T-helper 9 cell (primary cell): ENCODE results near the gene BCAS3.

Experiments used
- DNase-seq: peaks from one replicate; pipeline ENCODE4 v3.0.0-alpha.2; 2020

Gene BCAS3

DNA sequence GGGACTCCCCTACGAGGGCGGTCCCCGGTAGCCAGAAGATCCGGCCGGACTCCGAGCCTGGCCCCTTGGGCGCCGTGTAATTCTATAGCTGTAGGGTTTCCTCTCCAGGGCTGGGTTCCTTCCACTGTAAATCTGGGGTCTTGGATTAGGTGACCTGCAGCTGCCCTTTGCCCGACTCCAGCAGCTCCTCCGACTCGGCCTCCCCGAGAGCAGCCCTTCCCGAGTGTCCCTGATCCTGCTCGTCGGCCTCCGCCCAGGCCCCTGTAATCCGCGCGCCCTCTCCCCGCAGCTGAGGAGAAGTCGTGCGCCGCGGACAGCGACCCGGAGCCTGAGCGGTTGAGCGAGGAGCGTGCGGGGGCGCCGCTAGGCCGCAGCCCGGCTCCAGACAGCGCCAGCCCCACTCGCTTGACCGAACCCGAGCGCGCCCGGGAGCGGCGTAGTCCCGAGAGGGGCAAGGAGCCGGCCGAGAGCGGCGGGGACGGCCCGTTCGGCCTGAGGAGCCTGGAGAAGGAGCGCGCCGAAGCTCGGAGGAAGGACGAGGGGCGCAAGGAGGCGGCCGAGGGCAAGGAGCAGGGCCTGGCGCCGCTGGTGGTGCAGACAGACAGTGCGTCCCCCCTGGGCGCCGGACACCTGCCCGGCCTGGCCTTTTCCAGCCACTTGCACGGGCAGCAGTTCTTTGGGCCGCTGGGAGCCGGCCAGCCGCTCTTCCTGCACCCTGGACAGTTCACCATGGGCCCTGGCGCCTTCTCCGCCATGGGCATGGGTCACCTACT lies 727.4 kb downstream of the BCAS3 start:
- no peak for DNase-seq

- no peak for DNase-seq
Observed at GRCh38 chr17:61405686-61406536, 728.3 kb downstream of the BCAS3 start.

DNA sequence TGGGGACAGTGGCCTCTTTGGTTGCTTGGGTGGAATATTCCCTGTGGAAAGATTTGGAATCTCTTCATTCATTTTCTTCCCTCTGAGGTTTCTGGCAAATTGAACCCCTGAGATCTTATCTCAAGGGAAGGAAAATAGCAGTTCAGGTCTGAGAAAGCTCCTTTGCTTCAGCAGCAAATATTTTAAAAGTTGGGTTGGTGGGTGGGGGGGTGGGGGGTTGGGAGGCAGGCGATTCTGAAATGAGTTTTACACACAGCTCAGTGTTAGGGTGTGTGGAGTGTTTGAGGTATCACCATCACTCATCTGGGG lies 728.8 kb downstream of the BCAS3 start:
- DNase-seq, result no peak

- DNase-seq, result no peak
Observed at GRCh38 chr17:61406971-61407911, 729.6 kb downstream of the BCAS3 start.

DNA sequence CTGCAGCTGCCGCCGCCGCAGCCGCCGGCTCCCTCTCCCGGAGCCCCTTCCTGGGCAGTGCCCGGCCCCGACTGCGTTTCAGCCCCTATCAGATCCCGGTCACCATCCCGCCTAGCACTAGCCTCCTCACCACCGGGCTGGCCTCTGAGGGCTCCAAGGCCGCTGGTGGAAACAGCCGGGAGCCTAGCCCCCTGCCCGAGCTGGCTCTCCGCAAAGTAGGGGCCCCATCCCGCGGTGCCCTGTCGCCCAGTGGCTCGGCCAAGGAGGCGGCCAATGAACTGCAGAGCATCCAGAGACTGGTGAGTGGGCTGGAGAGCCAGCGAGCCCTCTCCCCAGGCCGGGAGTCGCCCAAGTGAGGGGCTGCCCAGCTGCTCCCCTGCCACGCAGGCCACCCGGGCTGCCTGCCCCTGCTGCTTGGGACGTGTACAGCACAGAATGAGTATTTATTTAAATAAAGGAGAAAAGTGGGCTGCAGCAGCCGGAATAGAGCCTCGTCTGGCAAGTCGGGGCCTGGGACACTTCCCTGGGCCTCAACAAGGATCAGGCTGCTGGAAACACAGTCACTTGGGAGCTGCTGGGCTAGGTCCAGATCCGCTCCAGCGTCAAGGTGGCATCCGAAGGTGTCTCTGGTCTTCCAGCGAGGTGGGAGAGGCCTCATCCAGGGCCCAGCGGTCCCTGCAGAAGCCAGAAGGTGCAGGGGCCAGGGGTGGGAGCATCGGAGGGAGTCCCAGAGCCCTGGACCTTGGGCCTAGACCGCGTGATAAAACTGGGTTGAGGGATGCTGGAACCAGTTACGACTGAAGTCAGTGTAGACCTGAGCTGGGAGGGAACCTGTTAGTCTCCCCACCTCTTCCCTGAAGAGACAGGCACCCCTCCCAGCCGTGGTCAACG lies 730.7 kb downstream of the BCAS3 start:
- DNase-seq, result no peak

DNA sequence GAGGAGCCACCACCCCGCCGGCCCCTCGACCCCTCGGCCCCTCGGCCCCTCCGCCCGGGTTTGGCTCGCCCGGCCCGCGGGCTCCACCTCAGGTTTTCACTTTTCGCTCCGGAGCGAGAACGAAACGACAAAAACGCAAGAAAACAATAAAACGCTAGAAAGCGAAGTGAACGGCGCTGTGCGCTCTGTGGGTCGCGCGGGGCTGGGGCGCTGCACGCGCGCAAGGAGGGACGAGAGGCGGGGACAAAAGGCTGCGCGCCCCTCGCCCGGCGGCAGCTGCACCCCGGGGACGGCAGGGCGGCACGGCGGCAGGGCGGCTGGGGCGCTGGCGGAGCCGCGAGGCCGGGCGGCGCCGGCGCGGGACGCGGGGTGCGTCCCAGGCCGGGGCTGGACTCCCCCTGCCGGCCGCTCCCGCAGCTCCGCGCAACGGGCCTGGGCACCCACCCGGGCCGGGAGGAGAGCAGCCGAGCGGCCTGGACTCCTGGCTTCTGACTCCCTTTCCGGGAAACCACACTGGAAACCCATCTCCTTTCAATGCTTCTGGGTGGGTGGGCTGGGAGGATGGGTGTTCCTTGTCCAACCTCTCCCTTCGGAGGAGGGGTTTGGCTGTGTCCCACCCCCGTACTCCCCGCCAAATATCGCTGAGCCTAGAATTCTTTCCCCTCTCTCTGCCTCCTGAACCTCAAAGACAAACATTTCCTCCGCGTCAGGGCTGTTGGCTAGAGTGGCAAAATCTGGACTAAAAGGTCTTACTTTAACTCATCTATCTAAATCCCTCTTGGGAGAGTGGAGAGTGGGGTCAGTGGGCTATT lies 731.9 kb downstream of the BCAS3 start:
- no peak for DNase-seq

- peak; percentile 79 for DNase-seq
Observed at GRCh38 chr17:61410141-61411010, 732.7 kb downstream of the BCAS3 start.

GRCh38 chr17:61411011-61411260 lies 733.3 kb downstream of the BCAS3 start:
- no peak for DNase-seq

DNA sequence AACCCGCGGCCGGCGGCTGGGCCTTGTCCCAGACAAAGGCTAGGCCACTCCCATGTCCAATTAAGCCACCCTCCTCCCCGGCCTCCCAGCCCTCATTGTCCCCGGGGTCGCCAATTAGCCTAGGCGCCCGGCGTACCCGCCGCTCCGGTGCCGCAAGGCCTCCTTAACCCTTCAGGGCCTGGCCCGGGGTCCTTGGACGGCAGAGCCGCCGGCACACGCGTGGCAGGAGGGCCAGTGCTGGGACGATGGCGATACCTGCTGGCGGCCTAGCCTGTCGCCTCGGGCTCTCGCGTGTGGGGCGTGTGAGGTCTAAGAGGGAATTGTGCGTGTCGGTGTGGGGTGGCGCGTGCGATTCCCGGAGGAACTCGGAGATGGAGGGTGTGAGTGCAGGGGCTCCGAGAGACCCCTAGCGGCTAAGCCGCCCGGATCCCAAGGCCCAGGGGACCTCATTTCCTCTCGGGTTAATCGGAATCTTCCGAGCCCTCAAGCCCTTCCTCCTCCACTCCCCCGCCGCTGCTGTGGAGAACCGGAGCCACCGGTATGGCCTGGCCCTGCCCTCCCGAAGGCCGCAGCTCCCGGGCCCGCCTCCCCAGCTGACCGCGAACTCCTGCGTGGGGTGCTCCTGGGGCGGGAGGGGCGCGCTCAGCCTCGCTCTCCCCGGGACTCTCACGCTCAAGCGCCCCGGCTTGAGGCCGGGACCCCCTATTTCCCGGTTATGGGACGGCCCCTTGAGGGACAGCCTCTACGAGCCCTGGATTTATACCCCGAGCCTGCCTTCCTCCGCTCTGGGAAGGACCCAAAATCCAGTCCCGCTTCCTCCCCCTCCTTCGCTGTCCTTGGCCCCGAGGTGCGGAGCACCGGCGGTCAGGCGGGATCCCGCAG lies 733.9 kb downstream of the BCAS3 start:
- DNase-seq, result no peak

GRCh38 chr17:61412143-61412859 lies 734.6 kb downstream of the BCAS3 start:
- peak; percentile 74 for DNase-seq

- DNase-seq, result no peak
Observed at GRCh38 chr17:61412860-61413660, 735.4 kb downstream of the BCAS3 start.

DNA sequence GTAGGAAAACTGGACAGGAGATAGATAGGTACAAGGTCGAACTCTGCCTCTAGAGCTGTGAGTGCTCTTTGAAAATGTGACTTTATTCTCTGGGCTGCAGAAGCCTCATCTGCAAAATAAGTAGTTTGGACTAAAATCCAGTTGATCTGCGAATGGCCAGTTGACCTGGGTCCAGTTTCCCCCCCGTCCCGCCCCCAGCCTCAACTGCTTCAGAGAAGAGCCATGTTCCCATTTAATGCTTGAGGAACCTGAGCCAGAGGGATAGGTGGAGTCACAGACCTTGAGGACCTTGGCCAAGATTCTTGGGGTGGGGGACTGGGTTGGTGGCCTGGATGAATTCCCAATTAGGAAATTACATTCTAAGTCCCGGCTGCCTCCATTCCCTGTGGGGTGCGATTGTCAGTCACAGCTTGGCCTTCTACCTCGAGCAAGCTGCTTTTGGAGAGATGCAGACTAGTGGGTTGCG lies 736.0 kb downstream of the BCAS3 start:
- no peak for DNase-seq

DNA sequence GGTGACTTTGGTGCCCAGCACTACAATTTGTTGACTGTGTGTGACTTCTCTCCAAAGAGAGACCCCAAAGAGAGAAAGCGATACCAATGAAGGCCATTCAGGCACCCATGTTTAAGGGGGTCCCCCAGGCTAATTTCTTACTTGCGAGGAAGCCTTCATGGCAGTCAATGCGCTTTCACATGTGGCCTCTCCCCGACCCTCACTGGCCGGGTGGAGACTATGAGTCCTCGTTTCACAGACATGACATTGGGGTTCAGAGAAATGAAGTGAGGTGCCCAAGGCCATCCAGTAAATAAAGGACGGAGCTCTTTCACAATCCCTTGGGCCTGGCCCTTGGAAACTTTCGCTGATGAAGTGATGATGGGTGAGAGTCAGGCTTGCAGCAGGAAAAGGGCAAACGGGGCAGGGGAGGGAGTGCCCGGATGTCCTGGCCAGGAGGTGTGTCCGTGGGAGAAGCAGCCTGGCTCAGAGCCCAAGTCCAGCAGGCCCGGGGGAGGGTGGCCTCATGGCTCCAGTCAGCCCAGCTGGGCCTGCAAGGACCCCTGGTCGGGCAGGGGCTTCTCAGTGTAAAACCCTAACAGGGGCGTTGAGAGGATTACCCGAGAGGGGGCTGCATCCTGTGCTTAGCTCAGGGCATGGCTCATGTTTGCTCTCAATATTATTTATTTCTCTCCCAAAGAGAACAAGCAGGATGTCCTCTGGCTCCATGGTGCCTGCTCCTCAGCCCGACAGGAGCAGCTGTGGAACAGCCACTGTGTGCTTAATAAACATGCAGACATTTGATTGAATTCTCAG lies 736.7 kb downstream of the BCAS3 start:
- DNase-seq, result no peak

DNA sequence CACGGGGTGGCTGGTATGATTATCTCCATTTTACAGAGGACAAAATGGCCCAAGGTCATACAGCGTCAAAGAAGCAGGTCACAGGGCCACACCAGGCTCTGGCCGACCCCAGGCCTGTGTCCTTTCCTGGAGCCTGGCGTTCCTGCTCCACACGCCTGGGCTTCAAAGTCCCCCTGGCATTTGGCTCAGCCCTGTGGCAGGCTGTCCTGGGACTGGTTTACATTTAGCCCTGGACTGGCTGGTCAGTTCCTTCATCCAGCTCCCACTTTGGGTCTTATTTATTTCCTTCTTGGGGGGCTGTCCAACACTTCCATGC lies 737.2 kb downstream of the BCAS3 start:
- no peak for DNase-seq

GRCh38 chr17:61415374-61416210 lies 737.9 kb downstream of the BCAS3 start:
- no peak for DNase-seq

DNA sequence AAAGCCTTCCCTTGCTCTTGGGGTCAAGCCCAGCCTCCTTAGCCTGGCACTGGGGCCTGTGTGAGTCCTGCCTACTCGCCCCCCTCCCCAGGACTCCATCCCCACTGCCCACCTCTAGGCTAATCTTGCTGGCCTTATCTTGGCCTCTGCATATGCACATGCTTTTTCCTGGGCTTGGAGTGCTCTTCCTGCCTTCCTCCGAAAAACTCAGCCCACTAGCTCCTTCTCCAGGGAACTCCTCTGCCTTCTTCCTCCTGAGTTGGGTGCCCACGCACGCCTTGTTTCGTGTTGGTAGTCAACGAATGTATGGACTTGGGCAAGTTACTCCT lies 738.5 kb downstream of the BCAS3 start:
- DNase-seq, result no peak
